Spleen (tissue), 11 donors: ENCODE data around the gene KRT77. TPM values are rescaled to one million over a fixed set of nuclear protein-coding genes. Genes with fewer than 3 reads are reported as not detected.
A peak's percentile ranks its signal among the peaks of the same experiment; 100 is the strongest.

ENCODE experiments used
- DNase-seq: peaks from one replicate; pipeline ENCODE4 v3.0.0-alpha.2; 2020
- H3K27ac ChIP-seq, 8 donors: fragments of 200-600 bp; sonication (generic) in 7 of 8; 1 replicate in 4 of 8; 2 replicates in 4 of 8; pipeline versions ENCODE4 v1.5.0 to v1.8.0; 2016 to 2021; ENCODE audit warnings: inconsistent platforms in 4 of 8, mild to moderate bottlenecking in 4 of 8, moderate library complexity in 1 of 8
- H3K27me3 ChIP-seq, 7 donors: fragments of 200-600 bp; sonication (generic) in 6 of 7; replicated peaks in 1 of 7; 1 replicate in 4 of 7; 2 replicates in 3 of 7; pipeline versions ENCODE4 v1.5.0 to v1.8.0; 2016 to 2021; ENCODE audit warnings: inconsistent platforms in 3 of 7, mild to moderate bottlenecking in 1 of 7
- H3K36me3 ChIP-seq, 6 donors: fragments of 200-600 bp; sonication (generic) in 5 of 6; 1 replicate in 4 of 6; 2 replicates in 2 of 6; pipeline versions ENCODE4 v1.5.0 to v1.8.0; 2016 to 2021; ENCODE audit warnings: inconsistent platforms in 2 of 6
- H3K4me1 ChIP-seq, 6 donors: fragments of 200-600 bp; sonication (generic) in 5 of 6; 1 replicate in 3 of 6; 2 replicates in 3 of 6; pipeline versions ENCODE4 v1.5.0 to v1.8.0; 2016 to 2021; ENCODE audit warnings: inconsistent platforms in 3 of 6
- H3K4me3 ChIP-seq, 8 donors: fragments of 200-600 bp; sonication (generic) in 7 of 8; 1 replicate in 4 of 8; 2 replicates in 4 of 8; pipeline versions ENCODE4 v1.5.0 to v1.8.0; 2016 to 2021; ENCODE audit warnings: inconsistent platforms in 4 of 8, mild to moderate bottlenecking in 4 of 8, moderate library complexity in 2 of 8
- H3K9me3 ChIP-seq, 8 donors: fragments of 200-600 bp; sonication (generic) in 7 of 8; 1 replicate in 4 of 8; 2 replicates in 4 of 8; pipeline versions ENCODE4 v1.5.0 to v1.8.0; 2016 to 2021; ENCODE audit warnings: inconsistent platforms in 4 of 8
- CTCF ChIP-seq, 11 experiments: fragments of 200-600 bp in 7 of 11; fragments of 450-650 bp in 4 of 11; sonication (generic) in 4 of 11; IDR thresholded peaks in 8 of 11; conservative IDR thresholded peaks in 3 of 11; 1 replicate in 7 of 11; 2 replicates in 4 of 11; pipeline versions ENCODE4 v1.4.0 to v1.8.0; 2016 to 2021; ENCODE audit warnings: antibody characterized with exemption in 11 of 11, inconsistent platforms in 4 of 11, mild to moderate bottlenecking in 1 of 11
- POLR2A ChIP-seq, 3 donors: fragments of 450-650 bp; IDR thresholded peaks; one replicate each; pipeline ENCODE4 v1.5.1; 2017; ENCODE audit warnings: antibody characterized with exemption in 3 of 3, mild to moderate bottlenecking in 1 of 3
- POLR2AphosphoS5 ChIP-seq, 3 donors: sonication (generic); formaldehyde crosslinking; IDR thresholded peaks; one replicate each; pipeline ENCODE4 v1.5.1; 2017; ENCODE audit warnings: antibody characterized with exemption in 3 of 3
- WGBS, 5 donors: extraction: QIAGEN DNeasy Blood & Tissue Kit in 3 of 5; methylation state at CpG; one replicate each; pipeline versions ENCODE4 v1.1.5 to v1.1.7; 2013 to 2018; 5-methylcytosine and 5-hydroxymethylcytosine counted together
- intact Hi-C: fragments of 100-400 bp; cut with DNase I; formaldehyde crosslinking; loops from one replicate; pipeline ENCODE4 v1.15.0; 2023; ENCODE audit warnings: low total_unique reads
- polyA plus RNA-seq, 3 donors: library from polyadenylated mRNA; stranded (reverse); fragments of 200-250 nt; gene quantifications; one replicate each; pipeline ENCODE4 v1.2.1, GENCODE V29; 2013
- total RNA-seq, 7 donors: library from RNA; depleted of rRNA in 3 of 7; stranded (reverse); fragments of >200 nt in 3 of 7; fragmentation: NEBNext Ultra II Directional in 4 of 7; extraction: Animal tissue kit (Norgen Biotek cat#: 25700) in 4 of 7; gene quantifications; one replicate each; pipeline versions ENCODE4 v1.1.0 to v1.2.1, GENCODE V29; 2016 to 2021
- donor health status: healthy with polysubstance abuse.
- donor health status: DM: no; HTN: no; CAD: no; lungs with moderate emphysema.
- donor health status: DM: no; HTN: no; CAD: no.
- donor health status: Bipolar disorder and iron deficiency.
- donor health status: healthy.
- donor health status: DM: no; HTN: no; CAD: no.
- donor health status: DM: yes; HTN: yes; CAD: no.

The KRT77 gene
- total and polyA plus RNA-seq, 10 donors = 0.03 TPM; not detected in 9

- intact Hi-C loops = no loop called here
Observed at GRCh38 chr12:52688481-52688880, 14.8 kb downstream of the KRT77 start.

GRCh38 chr12:52687497-52688385, 15.6 kb downstream of the KRT77 start:
- Histone ChIP-seq H3K4me3 (no peak overlapping the region), H3K27me3 (peaks cover 0 to 79% (median 6%) of the 10 kb centered on the region in 7 donors), H3K9me3 (no peaks in the 10 kb centered on the region), H3K4me1 (peaks cover 0 to 21% (median 11%) of the 10 kb centered on the region in 6 donors), H3K27ac (no peak overlapping the region), H3K36me3 (no peaks in the 10 kb centered on the region)
- peak; percentile 42 for DNase-seq
- no peak for TF ChIP-seq CTCF (IDR thresholded peaks at IDR 0.05 in 8 of 11, conservative IDR thresholded peaks at IDR 0.05 in 3 of 11)
- no peak for TF ChIP-seq POLR2AphosphoS5 (IDR thresholded peaks at IDR 0.05)
- TF ChIP-seq POLR2A (IDR thresholded peaks at IDR 0.05) = no peak
- intact Hi-C loops = no loop called here
- 73 to 86% (median 79%) methylated on average over 8 of the region's 8 CpGs for WGBS, 5 donors

More at GRCh38 chr12:52688481-52688880, 14.8 kb downstream of the KRT77 start:
- Histone ChIP-seq H3K27me3 (peaks cover 0 to 86% (median 8%) of the 10 kb centered on the region in 7 donors), H3K4me1 (peaks cover 0 to 21% (median 11%) of the 10 kb centered on the region in 6 donors), H3K27ac (no peak overlapping the region), H3K36me3 (no peaks in the 10 kb centered on the region), H3K9me3 (no peaks in the 10 kb centered on the region), H3K4me3 (no peak overlapping the region)
- DNase-seq = no peak
- 63 to 93% (median 67%) methylated on average over 2 of the region's 2 CpGs for WGBS, 5 donors
- TF ChIP-seq CTCF (IDR thresholded peaks at IDR 0.05 in 8 of 11, conservative IDR thresholded peaks at IDR 0.05 in 3 of 11) (no peak), POLR2AphosphoS5 (IDR thresholded peaks at IDR 0.05) (no peak), POLR2A (IDR thresholded peaks at IDR 0.05) (no peak)

GRCh38 chr12:52686756-52687487, 16.4 kb downstream of the KRT77 start:
- WGBS, 5 donors = 75 to 90% (median 80%) methylated on average over 9 of the region's 9 CpGs
- Histone ChIP-seq H3K27me3 (peaks cover 0 to 71% (median 4%) of the 10 kb centered on the region in 7 donors), H3K9me3 (no peaks in the 10 kb centered on the region), H3K27ac (no peak overlapping the region), H3K4me3 (no peak overlapping the region), H3K4me1 (peaks cover 0 to 21% (median 11%) of the 10 kb centered on the region in 6 donors), H3K36me3 (no peaks in the 10 kb centered on the region)
- TF ChIP-seq POLR2A (IDR thresholded peaks at IDR 0.05) (no peak), POLR2AphosphoS5 (IDR thresholded peaks at IDR 0.05) (no peak), CTCF (IDR thresholded peaks at IDR 0.05 in 8 of 11, conservative IDR thresholded peaks at IDR 0.05 in 3 of 11) (no peak)
- DNase-seq = no peak
- intact Hi-C loops = no loop called here

GRCh38 chr12:52686063-52686462, 17.3 kb downstream of the KRT77 start:
- WGBS, 5 donors = 84 to 90% (median 88%) methylated on average over 3 of the region's 3 CpGs
- H3K4me3 ChIP-seq = no peak overlapping the region
- no peaks in the 10 kb centered on the region for H3K9me3 ChIP-seq
- no peaks in the 10 kb centered on the region for H3K36me3 ChIP-seq
- H3K4me1 ChIP-seq = peaks cover 0 to 12% (median 4%) of the 10 kb centered on the region in 6 donors
- peaks cover 0 to 62% (median 3%) of the 10 kb centered on the region in 7 donors for H3K27me3 ChIP-seq
- no peak overlapping the region for H3K27ac ChIP-seq
- intact Hi-C loops = no loop called here
- TF ChIP-seq CTCF (IDR thresholded peaks at IDR 0.05 in 8 of 11, conservative IDR thresholded peaks at IDR 0.05 in 3 of 11) (no peak), POLR2A (IDR thresholded peaks at IDR 0.05) (no peak), POLR2AphosphoS5 (IDR thresholded peaks at IDR 0.05) (no peak)
- DNase-seq = no peak
